HG02623 (cell line): ENCODE data around the gene CARD6.
"Not testable (repeated sequence)": the region's sequence is repeated elsewhere in the genome, so short reads cannot be mapped to it uniquely, and the experiment has no call there.

ENCODE experiments used
- ATAC-seq: cut with Tn5 transposase; IDR thresholded peaks from one replicate; pipeline ENCODE4 v1.9.1; 2021; ENCODE audit warnings: moderate library complexity; ENCODE audit not compliant: unreplicated experiment

CARD6 gene

DNA sequence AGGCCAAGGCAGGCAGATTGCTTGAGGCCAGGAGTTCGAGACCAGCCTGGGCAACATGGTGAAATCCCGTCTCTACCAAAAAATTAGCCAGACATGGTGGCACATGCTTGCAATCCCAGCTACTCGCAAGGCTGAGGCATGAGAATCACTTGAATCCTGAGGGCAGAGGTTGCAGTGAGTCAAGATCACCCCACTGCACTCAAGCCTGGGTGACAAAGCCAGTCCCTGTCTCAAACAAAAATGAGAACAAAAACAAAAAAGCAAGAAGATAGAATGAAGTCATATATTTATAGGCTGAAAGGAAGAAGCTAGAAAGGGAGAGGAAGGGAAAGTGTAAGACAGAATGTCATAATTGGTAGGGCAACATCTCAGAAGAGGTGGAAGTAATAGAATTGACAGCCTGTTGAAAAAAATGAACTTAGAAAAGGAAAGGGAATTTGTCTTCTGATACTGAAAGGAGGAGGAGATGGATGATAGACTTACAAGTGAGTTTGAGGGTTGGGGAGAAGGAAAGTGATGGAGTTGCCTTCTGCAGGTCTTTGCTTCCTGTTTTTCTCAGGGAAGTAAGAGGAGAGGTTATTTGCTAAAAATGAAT is 32.2 kb downstream of the CARD6 start:
- no peak for ATAC-seq

- no peak for ATAC-seq
Observed at GRCh38 chr5:40875958-40876357, 34.8 kb downstream of the CARD6 start.

- no peak for ATAC-seq
Observed at GRCh38 chr5:40877371-40877988, 36.3 kb downstream of the CARD6 start.

DNA sequence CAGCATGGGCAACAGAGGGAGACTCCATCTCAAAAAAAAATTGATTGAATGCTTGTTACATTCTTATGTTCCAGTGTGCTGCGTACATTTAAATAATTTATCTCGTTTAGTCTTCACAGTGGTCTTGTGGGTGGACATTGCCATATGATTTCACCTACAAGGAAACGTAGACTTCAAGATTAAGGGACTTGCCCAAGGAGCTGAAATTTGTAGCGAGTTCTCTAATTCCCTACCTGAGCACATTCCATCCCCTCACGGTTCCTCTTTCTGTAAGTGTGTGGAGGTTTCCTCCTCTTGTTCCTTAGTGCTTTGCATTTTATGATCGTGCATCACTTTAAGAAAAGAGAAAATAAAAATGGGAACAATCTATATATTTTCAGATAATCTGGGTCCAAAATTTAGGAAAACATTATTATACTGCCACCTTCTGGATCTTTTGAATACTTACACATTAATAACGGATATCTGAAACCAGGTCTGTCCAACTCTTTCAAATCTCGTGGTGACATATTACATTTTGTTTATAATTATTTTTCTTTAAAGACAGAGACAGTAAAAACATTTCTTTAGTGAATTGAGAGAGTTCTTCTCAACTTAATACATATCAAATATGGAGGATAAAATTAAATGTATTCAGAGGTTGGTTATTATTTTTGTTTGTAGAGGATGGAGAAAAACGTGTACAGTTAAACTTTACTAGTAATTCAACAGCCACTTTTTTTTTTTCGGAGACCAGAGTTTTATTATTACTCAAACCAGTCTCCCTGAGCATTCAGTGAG is 38.2 kb downstream of the CARD6 start:
- ATAC-seq: no peak

DNA sequence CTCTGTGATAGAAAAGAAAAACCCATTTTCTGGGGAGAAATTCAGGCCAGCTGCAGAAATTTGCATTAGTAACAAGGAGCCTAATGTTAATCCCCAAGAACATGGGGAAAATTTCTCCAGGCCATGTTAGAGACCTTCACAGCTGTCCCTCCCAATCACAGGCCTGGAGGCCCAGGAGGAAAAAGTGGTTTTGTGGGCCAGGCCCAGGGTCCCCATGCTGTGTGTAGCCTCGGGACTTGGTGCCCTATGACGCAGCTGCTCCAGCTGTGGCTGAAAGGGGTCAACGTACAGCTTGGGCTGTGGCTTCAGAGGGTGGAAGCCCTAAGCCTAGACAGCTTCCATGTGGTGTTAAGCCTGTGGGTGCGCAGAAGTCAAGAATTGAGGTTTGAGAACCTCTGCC is 41.1 kb downstream of the CARD6 start:
- ATAC-seq: no peak

DNA sequence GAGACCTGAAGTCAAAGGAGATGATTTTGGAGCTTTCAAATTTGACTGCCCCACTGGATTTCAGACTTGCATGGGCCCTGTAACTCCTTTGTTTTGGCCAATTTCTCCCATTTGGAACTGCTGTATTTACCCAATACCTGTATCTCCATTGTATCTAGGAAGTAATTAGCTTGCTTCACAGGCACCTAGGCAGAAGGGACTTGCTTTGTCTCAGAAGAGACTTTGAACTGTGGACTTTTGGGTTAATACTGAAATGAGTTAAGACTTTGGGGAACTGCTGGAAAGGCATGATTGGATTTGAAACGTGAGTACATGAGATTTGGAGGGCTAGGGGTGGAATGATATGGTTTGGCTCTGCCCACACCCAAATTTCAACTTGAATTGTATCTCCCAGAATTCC is 41.9 kb downstream of the CARD6 start:
- ATAC-seq: not testable (repeated sequence)

DNA sequence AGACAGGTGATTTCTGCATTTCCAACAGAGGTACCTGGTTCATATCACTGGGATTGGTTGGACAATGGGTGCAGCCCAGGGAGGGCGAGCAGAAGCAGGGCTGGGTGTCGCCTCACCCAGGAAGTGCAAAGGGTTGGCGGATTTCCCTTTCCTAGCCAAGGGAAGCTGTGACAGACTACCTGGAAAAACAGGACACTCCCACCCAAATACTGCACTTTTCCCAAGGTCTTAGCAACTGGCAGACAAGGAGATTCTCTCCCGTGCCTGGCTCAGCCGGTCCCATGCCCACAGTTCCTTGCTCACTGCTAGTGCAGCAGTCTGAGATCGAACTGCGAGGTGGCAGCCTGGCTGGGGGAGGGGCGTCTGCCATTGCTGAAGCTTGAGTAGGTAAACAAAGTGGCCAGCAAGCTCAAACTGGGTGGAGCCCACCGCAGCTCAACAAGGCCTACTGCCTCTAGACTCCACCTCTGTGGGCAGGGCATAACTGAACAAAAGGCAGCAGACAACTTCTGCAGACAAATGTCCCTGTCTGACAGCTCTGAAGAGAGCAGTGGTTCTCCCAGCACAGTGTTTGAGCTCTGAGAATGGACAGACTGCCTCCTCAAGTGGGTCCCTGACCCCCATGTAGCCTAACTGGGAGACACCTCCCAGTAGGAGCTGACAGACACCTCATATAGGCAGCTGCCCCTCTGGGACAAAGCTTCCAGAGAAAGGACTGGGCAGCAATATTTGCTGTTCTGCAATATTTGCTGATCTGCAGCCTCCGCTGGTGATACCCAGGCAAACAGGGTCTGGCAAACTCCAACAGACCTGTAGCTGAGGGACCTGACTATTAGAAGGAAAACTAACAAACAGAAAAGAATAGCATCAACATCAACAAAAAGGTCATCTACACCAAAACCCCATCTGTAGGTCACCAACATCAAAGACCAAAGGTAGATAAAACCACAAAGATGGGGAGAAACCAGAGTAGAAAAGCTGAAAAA is 54.6 kb downstream of the CARD6 start:
- not testable (repeated sequence) for ATAC-seq

GRCh38 chr5:40904205-40904993 is 63.2 kb downstream of the CARD6 start:
- ATAC-seq: peak; percentile 94

DNA sequence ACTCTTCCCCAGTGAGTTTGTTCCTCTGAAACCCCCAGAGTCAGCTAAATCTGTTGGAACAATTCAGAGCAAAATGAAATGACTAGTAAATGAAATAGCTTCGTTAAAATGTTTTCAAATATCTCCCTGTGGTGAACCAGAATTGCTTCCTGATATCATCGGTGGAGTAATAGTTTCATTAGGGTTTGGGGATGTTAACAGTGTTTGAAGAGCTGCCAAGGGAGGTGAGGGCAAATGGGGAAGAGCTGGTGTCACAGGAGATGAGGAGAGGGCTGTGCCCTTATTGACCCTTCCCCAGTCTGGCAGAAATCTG is 63.8 kb downstream of the CARD6 start:
- ATAC-seq: no peak

DNA sequence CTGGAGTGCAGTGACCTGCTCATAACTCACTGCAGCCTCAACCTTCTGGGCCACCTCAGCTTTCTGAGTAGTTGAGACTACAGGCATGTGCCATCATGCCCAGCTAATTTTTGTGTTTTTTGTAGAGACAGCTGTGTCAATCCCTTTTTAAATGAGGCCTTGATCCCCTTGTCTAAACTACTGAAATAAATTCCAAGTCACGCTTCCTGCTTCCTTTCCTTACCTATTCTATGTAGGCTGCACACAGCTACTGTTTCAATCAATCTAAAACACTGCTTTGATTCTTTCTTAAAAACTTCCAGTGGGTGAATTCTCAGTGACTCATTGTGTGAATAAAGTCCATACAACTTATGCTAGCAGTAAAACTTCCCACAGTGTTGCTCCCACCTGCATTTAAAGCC is 65.2 kb downstream of the CARD6 start:
- ATAC-seq: no peak

DNA sequence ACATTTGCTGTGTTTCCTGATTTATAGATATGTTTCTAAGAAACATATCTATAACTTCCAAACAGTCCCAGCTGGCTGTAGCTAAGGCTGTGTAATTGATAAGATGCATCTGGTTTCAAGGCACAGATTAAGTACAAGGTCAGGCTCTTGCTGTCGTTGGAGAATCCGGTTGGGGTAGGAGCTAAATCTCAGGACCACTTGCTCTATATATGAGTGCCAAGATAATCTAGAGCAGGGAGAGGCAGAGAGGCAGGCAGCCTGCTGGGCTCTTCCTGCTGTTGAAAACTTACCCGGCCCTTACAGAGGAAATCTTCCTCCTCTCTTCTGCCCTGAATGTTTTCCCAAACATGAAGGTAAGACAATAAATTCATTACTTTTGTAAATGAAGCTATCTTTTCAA is 68.1 kb downstream of the CARD6 start, which contains the start of gene C7:
Gene C7 (plus strand): TSS at position 234 of the 400 bp plus-strand sequence. CDS start 114 bp downstream, at position 348.
- ATAC-seq: no peak

GRCh38 chr5:40909723-40910122 is 68.6 kb downstream of the CARD6 start:
- no peak for ATAC-seq
